ENCODE data around the gene TMEM44.

The TMEM44 gene

GRCh38 chr3:194621947-194622346 lies 11.3 kb downstream of the TMEM44 start:
- Histone ChIP-seq H3K4me3 (replicated peaks; ENCODE audit: low read depth, low read length) (no peak overlapping the region), H3K36me3 (ENCODE audit: control insufficient read depth, insufficient read depth, low read length) (peaks cover 2% of the 10 kb centered on the region), H3K27me3 (replicated peaks; ENCODE audit: control insufficient read depth, insufficient read depth, low read length) (no peaks in the 10 kb centered on the region)
- no peak for DNase-seq (ENCODE audit: extremely low read depth, insufficient read length)
- TF ChIP-seq CTCF (IDR thresholded peaks at IDR 0.05; ENCODE audit: insufficient read depth, low read length, poor library complexity, severe bottlenecking), result no peak

- no peak for DNase-seq (ENCODE audit: extremely low read depth, insufficient read length)
- Histone ChIP-seq H3K27me3 (replicated peaks; ENCODE audit: control insufficient read depth, insufficient read depth, low read length) (no peaks in the 10 kb centered on the region), H3K36me3 (ENCODE audit: control insufficient read depth, insufficient read depth, low read length) (no peaks in the 10 kb centered on the region), H3K4me3 (replicated peaks; ENCODE audit: low read depth, low read length) (no peak overlapping the region)
- no peak for TF ChIP-seq CTCF (IDR thresholded peaks at IDR 0.05; ENCODE audit: insufficient read depth, low read length, poor library complexity, severe bottlenecking)
These were observed 13.0 kb downstream of the TMEM44 start for GRCh38 chr3:194620196-194620595.

GRCh38 chr3:194619741-194620140 lies 13.5 kb downstream of the TMEM44 start:
- Histone ChIP-seq H3K4me3 (replicated peaks; ENCODE audit: low read depth, low read length) (no peak overlapping the region), H3K27me3 (replicated peaks; ENCODE audit: control insufficient read depth, insufficient read depth, low read length) (no peaks in the 10 kb centered on the region), H3K36me3 (ENCODE audit: control insufficient read depth, insufficient read depth, low read length) (no peaks in the 10 kb centered on the region)
- no peak for TF ChIP-seq CTCF (IDR thresholded peaks at IDR 0.05; ENCODE audit: insufficient read depth, low read length, poor library complexity, severe bottlenecking)
- DNase-seq (ENCODE audit: extremely low read depth, insufficient read length), result no peak

GRCh38 chr3:194618858-194619608 lies 14.2 kb downstream of the TMEM44 start:
- no peaks in the 10 kb centered on the region for H3K36me3 ChIP-seq (ENCODE audit: control insufficient read depth, insufficient read depth, low read length)
- no peak for DNase-seq (ENCODE audit: extremely low read depth, insufficient read length)

GRCh38 chr3:194617827-194618226 lies 15.4 kb downstream of the TMEM44 start:
- TF ChIP-seq CTCF (IDR thresholded peaks at IDR 0.05; ENCODE audit: insufficient read depth, low read length, poor library complexity, severe bottlenecking), result no peak
- Histone ChIP-seq H3K4me3 (replicated peaks; ENCODE audit: low read depth, low read length) (no peak overlapping the region), H3K27me3 (replicated peaks; ENCODE audit: control insufficient read depth, insufficient read depth, low read length) (no peaks in the 10 kb centered on the region), H3K36me3 (ENCODE audit: control insufficient read depth, insufficient read depth, low read length) (no peaks in the 10 kb centered on the region)
- no peak for DNase-seq (ENCODE audit: extremely low read depth, insufficient read length)

More at GRCh38 chr3:194618858-194619608, 14.2 kb downstream of the TMEM44 start:
- no peak overlapping the region for H3K4me3 ChIP-seq (replicated peaks; ENCODE audit: low read depth, low read length)
- H3K27me3 ChIP-seq (replicated peaks; ENCODE audit: control insufficient read depth, insufficient read depth, low read length), result no peaks in the 10 kb centered on the region
- TF ChIP-seq CTCF (IDR thresholded peaks at IDR 0.05; ENCODE audit: insufficient read depth, low read length, poor library complexity, severe bottlenecking), result no peak
